Vagina (tissue), 2 donors: ENCODE measurements around the gene MESD.

Source experiments
- CTCF ChIP-seq, 3 experiments: fragments of 450-650 bp in 2 of 3; fragments of 200-600 bp in 1 of 3; sonication (generic) in 1 of 3; IDR thresholded peaks; one replicate each; pipeline ENCODE4 v1.5.1; 2017 to 2019; ENCODE audit warnings: antibody characterized with exemption in 3 of 3, mild to moderate bottlenecking in 2 of 3, moderate library complexity in 2 of 3
- POLR2A ChIP-seq, 2 donors: fragments of 450-650 bp; IDR thresholded peaks; one replicate each; pipeline ENCODE4 v1.6.1; 2017; ENCODE audit warnings: antibody characterized with exemption in 2 of 2, mild to moderate bottlenecking in 2 of 2, moderate library complexity in 2 of 2
- POLR2AphosphoS5 ChIP-seq, 2 donors: sonication (generic); formaldehyde crosslinking; IDR thresholded peaks; one replicate each; pipeline ENCODE4 v1.9.0; 2017; ENCODE audit warnings: antibody characterized with exemption in 2 of 2, mild to moderate bottlenecking in 2 of 2, low read depth in 1 of 2; ENCODE audit not compliant: insufficient read depth in 1 of 2

GRCh38 chr15:80977627-80978036, 12.0 kb downstream of the MESD start:
- TF ChIP-seq CTCF (IDR thresholded peaks at IDR 0.05) (peak; percentile 32 to 55 (median 34)), POLR2AphosphoS5 (IDR thresholded peaks at IDR 0.05; ENCODE audit: insufficient read depth in 1 of 2, low read depth in 1 of 2) (no peak), POLR2A (IDR thresholded peaks at IDR 0.05) (no peak)
